GM12878 (cell line): ENCODE data around the gene RAB24. TPM values are rescaled to one million over a fixed set of nuclear protein-coding genes. Genes with fewer than 3 reads are reported as not detected.

Experiments
- BCL11A ChIP-seq: IDR thresholded peaks from 2 replicates; pipeline ENCODE4 v1.6.1; 2011; ENCODE audit warnings: low read depth, low read length
- GATAD2B ChIP-seq: fragments of 450-650 bp; conservative IDR thresholded peaks from 2 replicates; pipeline ENCODE4 v1.6.1; 2017; ENCODE audit warnings: low read depth, mild to moderate bottlenecking, moderate library complexity
- IKZF2 ChIP-seq, 2 experiments: fragments of 450-650 bp; IDR thresholded peaks; 2 replicates each; pipeline ENCODE4 v1.6.1; 2017; ENCODE audit warnings: mild to moderate bottlenecking in 2 of 2, moderate library complexity in 2 of 2
- JUNB ChIP-seq: IDR thresholded peaks from 2 replicates; pipeline ENCODE4 v1.6.1; 2016; ENCODE audit warnings: antibody characterized with exemption, mild to moderate bottlenecking
- MYC ChIP-seq: IDR thresholded peaks from 2 replicates; pipeline ENCODE4 v1.6.1; 2011; ENCODE audit warnings: mild to moderate bottlenecking, low read length, moderate library complexity, inconsistent platforms; ENCODE audit not compliant: insufficient read depth, insufficient replicate concordance, insufficient read length, severe bottlenecking
- NFIC ChIP-seq: IDR thresholded peaks from 2 replicates; pipeline ENCODE4 v1.6.1; 2012; ENCODE audit warnings: low read depth, mild to moderate bottlenecking, inconsistent platforms, low read length, moderate library complexity
- POLR2A ChIP-seq: IDR thresholded peaks from 2 replicates; pipeline ENCODE4 v1.6.1; 2011; ENCODE audit warnings: low read depth, mild to moderate bottlenecking, low read length
- POU2F2 ChIP-seq: IDR thresholded peaks from 3 replicates; pipeline ENCODE4 v1.6.1; 2011; ENCODE audit warnings: low read depth, mild to moderate bottlenecking, low read length, borderline replicate concordance
- RBBP5 ChIP-seq: fragments of 200-600 bp; sonication (generic); conservative IDR thresholded peaks from 2 replicates; pipeline ENCODE4 v1.6.1; 2016
- SMAD1 ChIP-seq: fragments of 450-650 bp; IDR thresholded peaks from 2 replicates; pipeline ENCODE4 v1.6.1; 2018; ENCODE audit warnings: mild to moderate bottlenecking, low read depth; ENCODE audit not compliant: partially characterized antibody
- SP1 ChIP-seq: IDR thresholded peaks from one replicate; pipeline ENCODE4 v1.6.1; 2011; ENCODE audit warnings: low read depth, low read length
- TARDBP ChIP-seq: IDR thresholded peaks from 2 replicates; pipeline ENCODE4 v1.6.1; 2016; ENCODE audit warnings: borderline replicate concordance
- TCF3 ChIP-seq: IDR thresholded peaks from 2 replicates; pipeline ENCODE4 v1.6.1; 2012; ENCODE audit warnings: low read depth, mild to moderate bottlenecking, low read length, borderline replicate concordance; ENCODE audit not compliant: insufficient read depth
- ZNF207 ChIP-seq: fragments of 450-650 bp; IDR thresholded peaks from 2 replicates; pipeline ENCODE4 v1.6.1; 2014; ENCODE audit warnings: antibody characterized with exemption, mild to moderate bottlenecking, borderline replicate concordance
- polyA plus RNA-seq, 11 experiments: library from polyadenylated mRNA; depleted of rRNA in 4 of 11; unstranded in 6 of 11; stranded (reverse) in 5 of 11; fragments of >200 nt; fragmentation: Nextera tagmentation in 4 of 11; fragmentation: Illumina TruSeq in 1 of 11; extraction: Ambion mirVana in 4 of 11; extraction: Trizol in 1 of 11; gene quantifications; 1 replicate in 1 of 11; 2 replicates in 10 of 11; pipeline versions ENCODE4 v1.2.1 to v1.2.3, GENCODE V29; 2011 to 2016; ENCODE audit warnings: inconsistent platforms in 2 of 11, missing spikeins in 2 of 11, low read depth in 1 of 11
- total RNA-seq, 4 experiments: library from RNA; depleted of rRNA in 3 of 4; stranded (reverse); fragments of >200 nt in 3 of 4; fragmentation: Illumina TruSeq in 1 of 4; extraction: Trizol in 1 of 4; gene quantifications; 2 replicates each; pipeline versions ENCODE4 v1.2.1 to v1.2.3, GENCODE V29; 2013 to 2021
- TF ChIP-seq, protein P1 (sequence below): fragments of 450-650 bp; IDR thresholded peaks from 2 replicates; pipeline ENCODE4 v1.6.1; 2017; ENCODE audit warnings: mild to moderate bottlenecking, moderate library complexity
- TF ChIP-seq, protein P2 (sequence below): fragments of 450-650 bp; formaldehyde crosslinking; IDR thresholded peaks from 2 replicates; pipeline ENCODE4 v1.4.0; 2022; ENCODE audit warnings: mild to moderate bottlenecking, moderate library complexity
- TF ChIP-seq, protein P3 (sequence below): fragments of 150-350 bp; IDR thresholded peaks from 2 replicates; pipeline ENCODE4 v1.6.1; 2014; ENCODE audit warnings: mild to moderate bottlenecking, low read depth, low read length
- TF ChIP-seq, protein P4 (sequence below): fragments of 450-650 bp; IDR thresholded peaks from 2 replicates; pipeline ENCODE4 v1.6.1; 2017; ENCODE audit warnings: mild to moderate bottlenecking, moderate library complexity

The RAB24 gene
- total and polyA plus RNA-seq, 10 of the 15 experiments (the other 5 are each of a cell fraction or from before 2014, with no cell fraction given), result 8.0 to 44.4 (median 24.4) TPM

GRCh38 chr5:177310757-177311391, 7.4 kb upstream of the RAB24 start (continued):
- TF ChIP-seq, protein P1, sequence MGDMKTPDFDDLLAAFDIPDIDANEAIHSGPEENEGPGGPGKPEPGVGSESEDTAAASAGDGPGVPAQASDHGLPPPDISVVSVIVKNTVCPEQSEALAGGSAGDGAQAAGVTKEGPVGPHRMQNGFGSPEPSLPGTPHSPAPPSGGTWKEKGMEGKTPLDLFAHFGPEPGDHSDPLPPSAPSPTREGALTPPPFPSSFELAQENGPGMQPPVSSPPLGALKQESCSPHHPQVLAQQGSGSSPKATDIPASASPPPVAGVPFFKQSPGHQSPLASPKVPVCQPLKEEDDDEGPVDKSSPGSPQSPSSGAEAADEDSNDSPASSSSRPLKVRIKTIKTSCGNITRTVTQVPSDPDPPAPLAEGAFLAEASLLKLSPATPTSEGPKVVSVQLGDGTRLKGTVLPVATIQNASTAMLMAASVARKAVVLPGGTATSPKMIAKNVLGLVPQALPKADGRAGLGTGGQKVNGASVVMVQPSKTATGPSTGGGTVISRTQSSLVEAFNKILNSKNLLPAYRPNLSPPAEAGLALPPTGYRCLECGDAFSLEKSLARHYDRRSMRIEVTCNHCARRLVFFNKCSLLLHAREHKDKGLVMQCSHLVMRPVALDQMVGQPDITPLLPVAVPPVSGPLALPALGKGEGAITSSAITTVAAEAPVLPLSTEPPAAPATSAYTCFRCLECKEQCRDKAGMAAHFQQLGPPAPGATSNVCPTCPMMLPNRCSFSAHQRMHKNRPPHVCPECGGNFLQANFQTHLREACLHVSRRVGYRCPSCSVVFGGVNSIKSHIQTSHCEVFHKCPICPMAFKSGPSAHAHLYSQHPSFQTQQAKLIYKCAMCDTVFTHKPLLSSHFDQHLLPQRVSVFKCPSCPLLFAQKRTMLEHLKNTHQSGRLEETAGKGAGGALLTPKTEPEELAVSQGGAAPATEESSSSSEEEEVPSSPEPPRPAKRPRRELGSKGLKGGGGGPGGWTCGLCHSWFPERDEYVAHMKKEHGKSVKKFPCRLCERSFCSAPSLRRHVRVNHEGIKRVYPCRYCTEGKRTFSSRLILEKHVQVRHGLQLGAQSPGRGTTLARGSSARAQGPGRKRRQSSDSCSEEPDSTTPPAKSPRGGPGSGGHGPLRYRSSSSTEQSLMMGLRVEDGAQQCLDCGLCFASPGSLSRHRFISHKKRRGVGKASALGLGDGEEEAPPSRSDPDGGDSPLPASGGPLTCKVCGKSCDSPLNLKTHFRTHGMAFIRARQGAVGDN, result no peak
- TF ChIP-seq IKZF2 (IDR thresholded peaks at IDR 0.05) (no peak), TCF3 (peak; percentile 67; the same call in 1 of the 2 replicates), RBBP5 (no peak), TARDBP (no peak), MYC (no peak), NFIC (no peak), ZNF207 (no peak), POLR2A (0 out of 2 replicates have a peak, but pooled peaks have one; percentile 9), JUNB (no peak), BCL11A (no peak), SMAD1 (no peak), POU2F2 (peak; percentile 95; the same call in 2 of the 3 replicates), GATAD2B (no peak), SP1 (no peak)
- TF ChIP-seq, protein P2, sequence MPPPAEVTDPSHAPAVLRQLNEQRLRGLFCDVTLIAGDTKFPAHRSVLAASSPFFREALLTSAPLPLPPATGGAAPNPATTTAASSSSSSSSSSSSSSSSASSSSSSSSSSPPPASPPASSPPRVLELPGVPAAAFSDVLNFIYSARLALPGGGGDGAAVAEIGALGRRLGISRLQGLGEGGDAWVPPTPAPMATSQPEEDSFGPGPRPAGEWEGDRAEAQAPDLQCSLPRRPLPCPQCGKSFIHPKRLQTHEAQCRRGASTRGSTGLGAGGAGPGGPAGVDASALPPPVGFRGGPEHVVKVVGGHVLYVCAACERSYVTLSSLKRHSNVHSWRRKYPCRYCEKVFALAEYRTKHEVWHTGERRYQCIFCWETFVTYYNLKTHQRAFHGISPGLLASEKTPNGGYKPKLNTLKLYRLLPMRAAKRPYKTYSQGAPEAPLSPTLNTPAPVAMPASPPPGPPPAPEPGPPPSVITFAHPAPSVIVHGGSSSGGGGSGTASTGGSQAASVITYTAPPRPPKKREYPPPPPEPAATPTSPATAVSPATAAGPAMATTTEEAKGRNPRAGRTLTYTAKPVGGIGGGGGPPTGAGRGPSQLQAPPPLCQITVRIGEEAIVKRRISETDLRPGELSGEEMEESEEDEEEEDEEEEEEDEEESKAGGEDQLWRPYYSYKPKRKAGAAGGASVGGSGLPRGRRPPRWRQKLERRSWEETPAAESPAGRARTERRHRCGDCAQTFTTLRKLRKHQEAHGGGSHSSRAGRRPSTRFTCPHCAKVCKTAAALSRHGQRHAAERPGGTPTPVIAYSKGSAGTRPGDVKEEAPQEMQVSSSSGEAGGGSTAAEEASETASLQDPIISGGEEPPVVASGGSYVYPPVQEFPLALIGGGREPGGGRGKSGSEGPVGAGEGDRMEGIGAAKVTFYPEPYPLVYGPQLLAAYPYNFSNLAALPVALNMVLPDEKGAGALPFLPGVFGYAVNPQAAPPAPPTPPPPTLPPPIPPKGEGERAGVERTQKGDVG (CRISPR knock-in tag), result no peak
- TF ChIP-seq, protein P3, sequence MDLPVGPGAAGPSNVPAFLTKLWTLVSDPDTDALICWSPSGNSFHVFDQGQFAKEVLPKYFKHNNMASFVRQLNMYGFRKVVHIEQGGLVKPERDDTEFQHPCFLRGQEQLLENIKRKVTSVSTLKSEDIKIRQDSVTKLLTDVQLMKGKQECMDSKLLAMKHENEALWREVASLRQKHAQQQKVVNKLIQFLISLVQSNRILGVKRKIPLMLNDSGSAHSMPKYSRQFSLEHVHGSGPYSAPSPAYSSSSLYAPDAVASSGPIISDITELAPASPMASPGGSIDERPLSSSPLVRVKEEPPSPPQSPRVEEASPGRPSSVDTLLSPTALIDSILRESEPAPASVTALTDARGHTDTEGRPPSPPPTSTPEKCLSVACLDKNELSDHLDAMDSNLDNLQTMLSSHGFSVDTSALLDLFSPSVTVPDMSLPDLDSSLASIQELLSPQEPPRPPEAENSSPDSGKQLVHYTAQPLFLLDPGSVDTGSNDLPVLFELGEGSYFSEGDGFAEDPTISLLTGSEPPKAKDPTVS, result no peak
- TF ChIP-seq, protein P4, sequence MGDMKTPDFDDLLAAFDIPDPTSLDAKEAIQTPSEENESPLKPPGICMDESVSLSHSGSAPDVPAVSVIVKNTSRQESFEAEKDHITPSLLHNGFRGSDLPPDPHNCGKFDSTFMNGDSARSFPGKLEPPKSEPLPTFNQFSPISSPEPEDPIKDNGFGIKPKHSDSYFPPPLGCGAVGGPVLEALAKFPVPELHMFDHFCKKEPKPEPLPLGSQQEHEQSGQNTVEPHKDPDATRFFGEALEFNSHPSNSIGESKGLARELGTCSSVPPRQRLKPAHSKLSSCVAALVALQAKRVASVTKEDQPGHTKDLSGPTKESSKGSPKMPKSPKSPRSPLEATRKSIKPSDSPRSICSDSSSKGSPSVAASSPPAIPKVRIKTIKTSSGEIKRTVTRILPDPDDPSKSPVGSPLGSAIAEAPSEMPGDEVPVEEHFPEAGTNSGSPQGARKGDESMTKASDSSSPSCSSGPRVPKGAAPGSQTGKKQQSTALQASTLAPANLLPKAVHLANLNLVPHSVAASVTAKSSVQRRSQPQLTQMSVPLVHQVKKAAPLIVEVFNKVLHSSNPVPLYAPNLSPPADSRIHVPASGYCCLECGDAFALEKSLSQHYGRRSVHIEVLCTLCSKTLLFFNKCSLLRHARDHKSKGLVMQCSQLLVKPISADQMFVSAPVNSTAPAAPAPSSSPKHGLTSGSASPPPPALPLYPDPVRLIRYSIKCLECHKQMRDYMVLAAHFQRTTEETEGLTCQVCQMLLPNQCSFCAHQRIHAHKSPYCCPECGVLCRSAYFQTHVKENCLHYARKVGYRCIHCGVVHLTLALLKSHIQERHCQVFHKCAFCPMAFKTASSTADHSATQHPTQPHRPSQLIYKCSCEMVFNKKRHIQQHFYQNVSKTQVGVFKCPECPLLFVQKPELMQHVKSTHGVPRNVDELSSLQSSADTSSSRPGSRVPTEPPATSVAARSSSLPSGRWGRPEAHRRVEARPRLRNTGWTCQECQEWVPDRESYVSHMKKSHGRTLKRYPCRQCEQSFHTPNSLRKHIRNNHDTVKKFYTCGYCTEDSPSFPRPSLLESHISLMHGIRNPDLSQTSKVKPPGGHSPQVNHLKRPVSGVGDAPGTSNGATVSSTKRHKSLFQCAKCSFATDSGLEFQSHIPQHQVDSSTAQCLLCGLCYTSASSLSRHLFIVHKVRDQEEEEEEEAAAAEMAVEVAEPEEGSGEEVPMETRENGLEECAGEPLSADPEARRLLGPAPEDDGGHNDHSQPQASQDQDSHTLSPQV, result no peak
